ENCODE measurements around the gene HNRNPUL1. TPM values are rescaled to one million over a fixed set of nuclear protein-coding genes. Genes with fewer than 3 reads are reported as not detected.

The HNRNPUL1 gene
- total RNA-seq, 2 donors from 2014 or later, result 286 to 496 TPM

DNA sequence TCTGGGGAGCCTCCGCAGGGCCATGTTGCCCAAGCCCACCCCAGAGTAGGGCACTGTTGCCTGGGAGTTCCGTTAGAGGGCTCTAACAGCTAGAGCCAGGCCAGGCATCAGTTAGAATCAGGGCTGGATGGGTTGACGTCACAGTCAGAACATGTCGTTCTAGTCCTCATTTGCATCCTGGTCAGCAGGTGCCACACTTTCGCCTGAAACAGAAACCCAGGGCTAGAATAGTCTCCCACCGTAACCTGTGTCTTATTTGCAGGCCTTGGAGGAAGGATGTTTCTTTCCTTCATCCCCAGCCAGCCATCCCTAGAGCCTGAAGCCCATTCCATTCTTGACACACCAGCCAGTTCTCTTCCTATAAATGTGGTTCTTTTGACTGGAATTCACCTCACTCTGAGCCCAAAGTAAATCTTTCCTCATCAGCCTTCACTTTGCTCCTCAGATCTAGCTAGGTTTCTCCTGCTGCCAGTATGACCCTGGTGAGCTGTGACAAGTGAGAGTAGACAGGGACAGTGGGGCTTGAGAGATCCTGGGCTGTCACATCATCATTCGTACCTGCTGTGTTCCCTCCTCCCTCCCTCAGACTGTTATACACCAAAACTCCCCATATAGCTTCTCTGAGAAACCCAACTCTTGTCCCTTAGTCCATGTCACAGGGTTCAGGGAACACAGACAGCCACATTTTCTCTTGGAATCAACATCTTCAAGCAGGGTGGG lies 33.6 kb downstream of the HNRNPUL1 start:
- no peak for DNase-seq (ENCODE audit: low spot score in 2 of 2)
- peaks cover 63 to 64% of the 10 kb centered on the region in 2 donors for H3K36me3 Mint-ChIP-seq
- no peaks in the 10 kb centered on the region for H3K9me3 Mint-ChIP-seq
- peak in 1 of 2 donors; percentile 17 for ATAC-seq
- H3K27ac Mint-ChIP-seq, result peak overlapping the region; percentile 85 to 95

DNA sequence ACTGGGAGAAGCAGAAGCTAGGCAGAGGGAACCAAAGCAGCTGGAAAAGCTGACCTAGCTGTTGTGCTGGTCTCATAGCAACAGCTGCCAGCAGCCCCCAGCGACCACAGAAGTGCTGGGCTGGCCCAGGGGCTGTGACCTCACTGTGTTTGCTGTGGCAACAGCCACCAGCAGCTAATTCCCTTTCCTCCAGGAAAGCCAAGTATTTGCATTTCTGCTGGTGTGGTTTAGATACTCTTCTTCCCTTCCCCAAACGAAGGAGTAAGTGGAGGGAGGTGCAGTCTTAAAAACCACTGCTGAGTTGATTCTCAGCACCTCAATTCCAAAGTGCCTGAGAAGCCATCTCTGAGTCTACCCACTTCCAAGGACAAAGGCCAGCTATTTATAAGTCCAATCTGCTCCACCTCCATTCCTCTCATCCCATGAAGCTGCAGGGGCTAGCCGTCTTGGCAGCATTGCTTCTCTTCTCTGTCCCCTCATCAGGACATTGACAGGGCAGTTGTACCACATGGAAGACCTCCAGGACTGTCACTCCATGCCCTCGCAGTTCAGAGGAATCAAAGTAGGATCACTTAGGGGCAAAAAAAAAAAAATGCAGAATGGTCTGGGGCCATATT lies 34.3 kb downstream of the HNRNPUL1 start:
- DNase-seq (ENCODE audit: low spot score in 2 of 2) (no peak), ATAC-seq (peak in 1 of 2 donors; percentile 35)
- Mint-ChIP-seq H3K9me3 (no peaks in the 10 kb centered on the region), H3K36me3 (peaks cover 64 to 66% of the 10 kb centered on the region in 2 donors), H3K27ac (peak overlapping the region; percentile 85 to 95)

DNA sequence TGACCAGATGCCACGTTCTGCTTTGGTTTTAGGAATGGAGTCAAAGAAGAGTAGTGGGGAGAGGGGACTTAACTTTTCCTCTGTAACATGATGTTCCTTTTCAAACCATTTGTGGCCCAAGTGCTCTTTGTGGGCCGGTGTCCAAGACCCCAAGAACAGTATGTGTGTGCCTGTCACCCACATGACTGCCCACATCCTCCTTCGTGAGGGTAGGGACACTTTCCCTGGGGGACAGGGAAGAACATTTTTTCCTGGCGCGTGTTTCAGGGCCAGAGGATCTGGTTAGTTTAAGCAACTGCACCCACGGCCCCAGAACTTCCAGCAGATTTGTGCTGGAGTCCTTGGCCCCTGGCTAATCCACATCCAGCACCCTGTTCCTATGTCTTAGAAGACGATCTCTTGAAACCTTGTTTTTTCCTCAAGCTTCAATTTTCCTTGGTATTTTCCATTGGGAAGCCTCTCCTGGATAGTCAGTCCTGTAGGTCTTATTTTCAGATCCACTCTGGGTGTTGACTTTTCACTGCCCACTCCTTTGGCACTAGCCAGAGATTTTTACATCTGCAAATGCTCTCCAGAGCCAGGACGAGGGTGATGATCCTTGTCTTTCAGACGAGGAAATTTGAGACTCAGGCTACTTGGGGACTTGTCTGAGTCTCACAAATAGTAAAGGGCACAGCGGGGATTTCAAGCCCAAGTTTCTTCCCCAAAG lies 35.0 kb downstream of the HNRNPUL1 start:
- Mint-ChIP-seq H3K36me3 (peaks cover 63 to 66% of the 10 kb centered on the region in 2 donors), H3K27ac (peak overlapping the region in 1 of 2 donors; percentile 85), H3K9me3 (no peaks in the 10 kb centered on the region)
- no peak for ATAC-seq
- no peak for DNase-seq (ENCODE audit: low spot score in 2 of 2)

DNA sequence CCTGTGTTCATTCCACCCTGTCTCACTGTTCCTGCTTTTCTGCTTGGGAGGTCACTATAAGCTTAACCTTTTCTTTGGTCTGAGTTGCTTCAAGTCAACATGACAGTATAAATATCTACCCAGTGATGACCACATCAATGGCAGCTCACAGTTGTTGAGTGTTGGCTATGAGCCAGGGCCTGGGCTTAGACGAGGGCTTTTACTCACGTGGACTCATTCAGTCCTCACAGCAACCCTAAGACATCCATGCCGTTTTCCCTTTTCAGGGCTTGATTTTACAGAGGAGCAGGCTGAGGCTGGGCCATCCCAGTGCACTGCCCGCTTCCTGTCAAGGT lies 35.5 kb downstream of the HNRNPUL1 start:
- Mint-ChIP-seq H3K27ac (peak overlapping the region in 1 of 2 donors; percentile 85), H3K9me3 (no peaks in the 10 kb centered on the region), H3K36me3 (peaks cover 62 to 64% of the 10 kb centered on the region in 2 donors)
- DNase-seq (ENCODE audit: low spot score in 2 of 2) (no peak), ATAC-seq (no peak)

DNA sequence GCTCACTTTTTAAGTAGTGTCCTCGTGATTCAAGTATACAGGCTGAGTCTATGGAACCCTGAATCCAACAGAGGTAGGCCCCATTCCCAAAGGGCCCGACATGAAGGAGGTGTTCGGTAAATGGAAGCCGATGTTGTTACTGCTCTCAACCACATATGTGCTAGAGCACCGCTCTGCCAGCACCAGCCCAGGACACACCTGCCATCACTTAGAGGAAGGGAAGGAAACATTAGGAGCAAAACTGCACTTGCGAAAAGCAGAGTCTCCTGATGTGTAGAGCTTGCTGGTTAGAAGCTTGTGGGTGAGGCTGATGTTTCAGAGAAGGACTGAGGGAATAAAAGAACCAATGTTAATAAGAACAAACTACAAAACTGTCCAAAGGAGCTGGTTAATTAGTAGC lies 36.4 kb downstream of the HNRNPUL1 start:
- Mint-ChIP-seq H3K36me3 (peaks cover 60 to 63% of the 10 kb centered on the region in 2 donors), H3K9me3 (no peaks in the 10 kb centered on the region), H3K27ac (peak overlapping the region; percentile 48 to 85)
- ATAC-seq, result no peak
- no peak for DNase-seq (ENCODE audit: low spot score in 2 of 2)

DNA sequence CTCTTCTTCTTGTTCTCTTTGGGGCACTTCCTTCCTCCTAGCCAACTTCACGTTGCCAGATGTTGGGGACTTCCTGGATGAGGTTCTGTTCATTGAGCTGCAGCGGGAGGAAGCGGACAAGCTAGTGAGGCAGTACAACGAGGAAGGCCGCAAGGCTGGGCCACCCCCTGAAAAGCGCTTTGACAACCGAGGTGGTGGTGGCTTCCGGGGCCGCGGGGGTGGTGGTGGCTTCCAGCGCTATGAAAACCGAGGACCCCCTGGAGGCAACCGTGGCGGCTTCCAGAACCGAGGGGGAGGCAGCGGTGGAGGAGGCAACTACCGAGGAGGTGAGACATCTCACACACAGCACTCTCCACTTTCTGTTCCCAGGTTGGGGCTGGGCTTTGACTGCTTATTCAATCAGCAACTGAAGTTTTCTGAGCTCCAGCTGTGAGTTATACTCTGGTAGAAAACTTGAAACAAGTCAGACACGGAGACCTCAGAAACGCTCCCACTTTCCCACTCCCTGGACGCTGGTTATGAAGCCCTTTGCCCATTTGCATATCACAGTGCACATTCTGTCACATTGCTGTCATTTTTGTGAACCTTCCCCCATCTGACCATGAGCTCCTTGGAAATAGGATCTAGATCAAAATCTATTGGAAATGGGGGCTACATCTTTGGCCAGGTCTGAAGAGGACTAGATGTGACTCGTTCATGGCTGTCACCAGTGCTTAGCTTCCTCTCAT lies 38.6 kb downstream of the HNRNPUL1 start:
- peak; percentile 71 to 80 for DNase-seq (ENCODE audit: low spot score in 2 of 2)
- ATAC-seq, result peak; percentile 72 to 85
- no peaks in the 10 kb centered on the region for H3K9me3 Mint-ChIP-seq
- H3K36me3 Mint-ChIP-seq, result peaks cover 48 to 63% of the 10 kb centered on the region in 2 donors
- peak overlapping the region; percentile 85 to 95 for H3K27ac Mint-ChIP-seq

DNA sequence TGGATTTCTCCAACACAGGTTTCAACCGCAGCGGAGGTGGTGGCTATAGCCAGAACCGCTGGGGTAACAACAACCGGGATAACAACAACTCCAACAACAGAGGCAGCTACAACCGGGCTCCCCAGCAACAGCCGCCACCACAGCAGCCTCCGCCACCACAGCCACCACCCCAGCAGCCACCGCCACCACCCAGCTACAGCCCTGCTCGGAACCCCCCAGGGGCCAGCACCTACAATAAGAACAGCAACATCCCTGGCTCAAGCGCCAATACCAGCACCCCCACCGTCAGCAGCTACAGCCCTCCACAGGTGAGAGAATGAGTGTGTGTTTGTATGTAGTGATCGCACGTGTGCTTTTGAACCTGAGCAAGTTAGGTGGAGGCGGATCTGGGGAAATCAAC lies 39.8 kb downstream of the HNRNPUL1 start:
- DNase-seq (ENCODE audit: low spot score in 2 of 2), result no peak
- Mint-ChIP-seq H3K27ac (peak overlapping the region; percentile 85 to 95), H3K9me3 (no peaks in the 10 kb centered on the region), H3K36me3 (peaks cover 46 to 63% of the 10 kb centered on the region in 2 donors)
- ATAC-seq, result no peak

DNA sequence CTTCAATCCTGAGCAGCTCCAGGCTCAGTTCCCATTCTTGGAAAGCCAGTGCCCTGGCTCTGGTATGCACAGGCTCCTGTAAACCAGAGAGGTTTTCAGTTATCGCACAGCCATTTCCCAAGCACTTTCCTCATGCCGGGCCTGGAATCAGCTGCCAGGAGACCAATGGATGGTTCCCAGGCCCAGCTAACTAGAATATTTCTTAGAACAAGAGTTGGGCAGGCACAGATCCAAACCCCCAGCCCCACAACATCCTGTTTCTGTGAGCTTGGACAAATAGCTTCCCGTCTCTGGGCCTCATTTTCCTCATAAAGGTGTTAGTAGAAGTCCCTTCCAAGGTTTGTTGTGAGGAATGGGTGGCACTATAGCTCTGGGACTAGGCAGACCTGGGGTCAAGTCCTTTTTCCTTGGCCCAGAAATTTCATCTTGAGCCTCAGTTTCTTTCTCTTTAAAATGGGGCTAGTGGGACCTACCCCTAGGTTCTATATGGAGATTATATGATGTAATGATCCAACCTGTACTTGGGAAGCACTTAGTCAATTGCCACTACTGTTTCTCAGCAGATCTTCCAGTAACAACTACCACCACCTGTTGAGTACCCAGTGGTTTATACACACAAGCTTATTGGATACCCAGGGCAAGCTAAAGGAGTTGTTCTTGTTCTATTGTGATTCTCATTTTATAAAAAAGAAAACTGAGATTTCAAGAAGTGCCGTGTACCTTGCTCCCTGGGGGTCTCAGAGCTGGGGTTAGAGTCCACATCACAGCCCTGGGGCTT lies 40.7 kb downstream of the HNRNPUL1 start:
- DNase-seq (ENCODE audit: low spot score in 2 of 2) (no peak), ATAC-seq (no peak)
- peaks cover 42 to 60% of the 10 kb centered on the region in 2 donors for H3K36me3 Mint-ChIP-seq
- H3K27ac Mint-ChIP-seq, result peak overlapping the region; percentile 85 to 89
- no peaks in the 10 kb centered on the region for H3K9me3 Mint-ChIP-seq

DNA sequence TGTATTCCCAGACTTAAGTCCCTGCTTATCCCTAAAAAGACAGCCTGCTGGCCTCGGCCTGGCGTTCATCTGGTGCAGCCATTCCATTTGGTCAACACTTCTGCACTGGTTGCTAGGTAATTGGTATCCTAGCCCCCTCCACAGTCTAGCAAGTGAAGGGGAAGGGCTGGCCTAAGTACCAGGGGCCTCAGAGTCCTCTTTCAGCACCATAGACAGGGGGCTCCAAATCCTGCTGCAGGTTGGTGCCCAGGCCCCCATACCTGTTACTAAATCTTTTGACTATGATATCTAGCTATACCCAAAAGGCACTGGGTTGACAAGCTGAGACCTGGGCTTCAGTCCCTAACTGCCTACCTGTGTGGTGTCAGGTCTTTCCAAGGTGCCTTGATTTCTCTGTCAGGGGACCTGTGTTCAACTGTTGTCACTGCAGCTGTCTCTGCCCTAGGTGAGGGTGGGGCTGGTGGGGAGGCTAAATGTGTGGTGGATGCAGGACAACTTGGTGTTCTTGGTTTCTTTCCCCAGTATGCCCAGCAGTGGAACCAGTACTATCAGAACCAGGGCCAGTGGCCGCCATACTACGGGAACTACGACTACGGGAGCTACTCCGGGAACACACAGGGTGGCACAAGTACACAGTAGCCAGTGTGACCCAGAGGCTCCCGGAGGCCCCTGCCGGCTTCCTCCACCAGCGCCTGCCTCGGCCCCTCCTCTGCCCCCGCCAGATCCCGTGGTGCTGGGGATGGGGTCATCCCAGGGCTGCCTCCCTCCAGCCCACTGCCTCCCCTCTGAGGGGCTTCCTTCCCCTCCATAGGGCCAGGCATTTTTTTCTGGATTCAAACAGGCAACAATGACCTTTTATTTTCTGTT lies 42.0 kb downstream of the HNRNPUL1 start:
- Mint-ChIP-seq H3K27ac (peak overlapping the region; percentile 97 to 99), H3K9me3 (no peaks in the 10 kb centered on the region), H3K36me3 (peaks cover 43 to 58% of the 10 kb centered on the region in 2 donors)
- DNase-seq (ENCODE audit: low spot score in 2 of 2) (no peak), ATAC-seq (no peak)

DNA sequence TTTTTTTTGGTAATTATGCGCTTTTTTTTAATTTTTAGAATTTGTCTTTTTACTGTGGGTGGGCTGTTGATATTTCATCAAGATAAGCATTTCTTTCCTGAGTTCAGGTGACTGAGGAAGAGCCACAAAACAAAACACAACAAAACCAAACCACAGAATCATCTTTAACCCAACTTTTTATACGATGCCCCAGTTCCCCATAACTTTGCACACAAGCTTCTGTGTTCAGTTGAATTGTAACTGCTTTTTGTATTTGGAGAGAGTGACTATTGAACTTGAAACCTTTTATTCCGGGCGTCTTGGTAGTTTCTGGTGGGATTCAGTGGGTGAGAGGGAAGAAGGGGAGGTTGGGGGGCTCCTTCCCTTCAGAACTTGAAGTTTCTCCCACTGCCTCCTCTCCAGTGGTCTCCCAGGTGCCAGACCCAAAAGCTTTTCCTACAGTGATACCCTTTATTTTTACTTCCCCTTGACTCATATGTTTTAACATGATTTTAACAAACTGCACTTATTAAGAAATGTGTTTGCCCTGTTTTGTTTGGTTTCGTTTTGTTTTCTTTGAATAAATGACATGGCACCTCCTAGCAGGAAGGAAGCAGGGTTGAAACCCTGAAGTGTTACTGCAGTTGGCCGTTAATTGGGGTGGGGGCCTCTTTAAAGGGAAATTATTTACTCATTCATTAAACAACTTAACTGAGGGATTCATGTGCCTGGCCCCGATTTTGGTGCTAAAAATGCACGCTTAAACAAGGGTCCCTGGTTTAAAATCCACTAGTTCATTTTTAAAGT lies 43.1 kb downstream of the HNRNPUL1 start:
- H3K9me3 Mint-ChIP-seq, result no peaks in the 10 kb centered on the region
- peaks cover 36 to 53% of the 10 kb centered on the region in 2 donors for H3K36me3 Mint-ChIP-seq
- peak overlapping the region; percentile 97 to 99 for H3K27ac Mint-ChIP-seq
- DNase-seq (ENCODE audit: low spot score in 2 of 2), result no peak
- ATAC-seq, result no peak

DNA sequence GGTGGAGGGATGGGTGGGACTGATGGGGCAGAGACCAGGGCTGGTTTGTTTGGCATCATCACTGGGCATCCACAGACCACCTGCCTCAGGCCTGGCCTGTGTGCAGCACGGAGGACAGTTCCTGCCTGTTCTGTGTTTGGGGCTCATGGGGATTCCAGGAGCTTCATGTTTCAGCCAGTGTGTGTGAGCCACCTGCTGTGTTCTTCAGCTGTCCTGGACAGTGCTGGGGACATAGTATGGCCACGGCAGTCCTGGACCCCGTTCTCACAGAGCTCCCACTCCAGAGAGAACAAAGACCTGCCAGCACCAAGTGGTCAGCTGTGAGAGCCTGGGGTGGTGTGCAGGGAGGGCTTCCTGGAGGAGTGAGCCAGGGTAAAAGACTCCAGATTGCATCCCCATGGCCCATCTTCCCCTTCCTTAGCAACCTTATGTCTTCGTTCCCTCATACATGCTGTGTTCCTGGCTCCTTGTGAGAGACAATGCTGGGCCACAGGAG lies 43.8 kb downstream of the HNRNPUL1 start:
- no peak for DNase-seq (ENCODE audit: low spot score in 2 of 2)

DNA sequence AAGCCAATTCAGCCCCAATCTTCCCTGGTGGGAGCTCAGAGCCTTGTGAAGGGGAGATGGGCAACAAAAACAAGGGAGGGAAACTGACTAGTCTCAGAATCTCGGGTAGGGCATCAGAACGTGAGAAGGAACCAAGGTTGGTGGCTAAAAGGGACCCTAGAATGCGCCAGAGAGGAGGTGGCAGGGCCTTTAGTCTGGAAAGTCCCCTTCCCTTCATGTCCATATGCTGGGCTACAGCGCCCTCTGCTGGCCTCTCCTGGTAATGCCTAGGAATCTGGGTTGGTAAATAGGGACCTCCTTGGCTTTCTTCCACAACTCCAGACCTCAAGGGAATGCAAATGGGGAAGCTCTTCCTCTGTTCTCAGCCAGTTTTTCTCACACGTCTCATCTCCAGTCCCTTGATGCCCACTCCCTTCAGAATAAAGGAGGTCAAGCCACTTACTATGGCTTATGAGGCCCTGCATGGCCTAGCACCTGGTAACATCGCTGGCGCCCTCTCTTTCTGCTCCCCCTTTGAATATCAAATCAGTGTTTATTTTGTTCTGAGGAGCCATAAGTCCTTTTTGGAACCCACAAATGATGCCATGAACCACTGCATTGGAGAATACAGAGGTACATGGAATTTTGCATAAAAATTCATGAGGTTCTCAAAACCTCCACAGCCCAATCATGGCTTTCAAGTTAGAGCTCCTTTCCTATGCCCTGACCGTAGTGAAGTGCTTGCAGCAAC lies 44.4 kb downstream of the HNRNPUL1 start:
- DNase-seq (ENCODE audit: low spot score in 2 of 2) (peak; percentile 88 to 97), ATAC-seq (peak; percentile 59 to 60)
- Mint-ChIP-seq H3K27ac (peak overlapping the region; percentile 97 to 99), H3K36me3 (peaks cover 41 to 51% of the 10 kb centered on the region in 2 donors), H3K9me3 (no peaks in the 10 kb centered on the region)

More for the DNA sequence above, 43.8 kb downstream of the HNRNPUL1 start:
- Mint-ChIP-seq H3K9me3 (no peaks in the 10 kb centered on the region), H3K27ac (peak overlapping the region; percentile 97 to 99), H3K36me3 (peaks cover 36 to 47% of the 10 kb centered on the region in 2 donors)
- peak; percentile 3 to 8 for ATAC-seq

DNA sequence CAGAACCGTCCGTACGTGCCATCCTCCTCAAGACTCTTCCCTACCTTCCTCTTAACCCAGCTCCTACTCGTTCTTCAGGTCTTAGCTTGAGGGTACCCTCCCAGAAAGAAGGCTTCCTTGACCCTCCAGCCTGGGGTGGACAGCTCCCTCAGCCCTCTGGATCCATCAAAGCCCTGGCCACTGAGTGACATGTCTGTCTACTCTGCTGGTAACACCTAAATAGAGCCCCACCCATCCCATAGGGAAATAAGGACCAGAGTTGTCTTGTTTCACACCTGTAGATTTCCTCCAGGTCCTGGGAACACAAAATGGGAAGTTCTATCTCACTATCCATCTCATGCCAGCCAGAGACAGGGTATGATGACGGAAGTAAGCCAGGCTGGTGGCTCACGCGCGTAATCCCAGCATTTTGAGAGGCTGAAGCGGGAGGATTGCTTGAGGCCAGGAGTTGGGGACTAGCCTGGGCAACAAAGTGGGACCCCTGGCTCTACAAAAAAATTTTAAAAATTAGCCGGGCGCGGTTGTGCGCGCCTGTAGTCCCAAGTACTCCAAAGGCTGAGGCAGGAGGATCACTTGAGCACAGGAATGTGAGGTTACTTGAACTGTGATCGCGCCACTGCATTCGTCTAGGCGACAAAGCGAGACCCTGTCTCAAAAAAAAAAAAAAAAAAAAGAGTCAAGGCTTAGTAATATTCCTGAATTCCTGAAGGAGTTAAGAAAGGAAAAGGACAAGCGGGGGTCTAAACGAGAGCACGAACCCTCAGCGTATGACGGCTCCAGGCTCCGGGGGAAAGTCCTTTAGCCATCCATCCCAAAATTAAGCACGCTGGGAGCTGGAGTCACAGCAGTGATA lies 45.2 kb downstream of the HNRNPUL1 start:
- H3K36me3 Mint-ChIP-seq, result peaks cover 34 to 45% of the 10 kb centered on the region in 2 donors
- H3K9me3 Mint-ChIP-seq, result no peaks in the 10 kb centered on the region
- DNase-seq (ENCODE audit: low spot score in 2 of 2) (no peak), ATAC-seq (peak; percentile 8 to 12)
- H3K27ac Mint-ChIP-seq, result peak overlapping the region; percentile 97 to 99
